MM.1S (cell line): Measurements from ENCODE around the gene FAM120A.
A peak's percentile ranks its signal among the peaks of the same experiment; 100 is the strongest.

ENCODE experiments used
- DNase-seq: peaks from one replicate; pipeline ENCODE4 v3.0.0-alpha.2; 2015
- H2AFZ ChIP-seq: fragments of 300-600 bp; sonication (generic); 2 replicates; pipeline ENCODE4 v1.6.0; 2016; ENCODE audit warnings: antibody characterized with exemption, low read length
- H3F3A ChIP-seq: fragments of 300-600 bp; sonication (generic); 2 replicates; pipeline ENCODE4 v1.6.1; 2016; ENCODE audit warnings: mild to moderate bottlenecking, antibody characterized with exemption, low read length, moderate library complexity, mixed read lengths; ENCODE audit not compliant: insufficient read depth
- H3K27ac ChIP-seq: fragments of 300-600 bp; sonication (generic); 2 replicates; pipeline ENCODE4 v1.5.1; 2016; ENCODE audit warnings: mild to moderate bottlenecking, low read length
- H3K27me3 ChIP-seq: fragments of 300-600 bp; sonication (generic); replicated peaks from 2 replicates; pipeline ENCODE4 v1.6.0; 2016; ENCODE audit warnings: low read length; ENCODE audit not compliant: insufficient read depth
- H3K36me3 ChIP-seq: fragments of 300-600 bp; sonication (generic); replicated peaks from 2 replicates; pipeline ENCODE4 v1.6.1; 2016; ENCODE audit warnings: mild to moderate bottlenecking, low read length, mixed read lengths; ENCODE audit not compliant: insufficient read depth
- H3K4me1 ChIP-seq: fragments of 300-600 bp; sonication (generic); 2 replicates; pipeline ENCODE4 v1.6.1; 2016; ENCODE audit warnings: low read length, mixed read lengths
- H3K4me2 ChIP-seq: fragments of 300-600 bp; sonication (generic); 2 replicates; pipeline ENCODE4 v1.6.0; 2016; ENCODE audit warnings: low read depth, low read length
- H3K4me3 ChIP-seq: fragments of 300-600 bp; sonication (generic); 2 replicates; pipeline ENCODE4 v1.5.1; 2016; ENCODE audit warnings: low read length, mixed read lengths
- H3K79me2 ChIP-seq: fragments of 300-600 bp; sonication (generic); 2 replicates; pipeline ENCODE4 v1.6.1; 2016; ENCODE audit warnings: mixed run types, low read length, mixed read lengths
- H3K9ac ChIP-seq: fragments of 300-600 bp; sonication (generic); 2 replicates; pipeline ENCODE4 v1.6.1; 2016; ENCODE audit warnings: low read length, mixed read lengths
- H3K9me2 ChIP-seq: fragments of 300-600 bp; sonication (generic); replicated peaks from 2 replicates; pipeline ENCODE4 v1.6.1; 2016; ENCODE audit warnings: mild to moderate bottlenecking, low read length, mixed read lengths; ENCODE audit not compliant: insufficient read depth
- H3K9me3 ChIP-seq: fragments of 300-600 bp; sonication (generic); replicated peaks from 2 replicates; pipeline ENCODE4 v1.6.1; 2016; ENCODE audit warnings: mild to moderate bottlenecking, low read length, mixed read lengths; ENCODE audit not compliant: insufficient read depth
- H4K20me1 ChIP-seq: fragments of 300-600 bp; sonication (generic); 2 replicates; pipeline ENCODE4 v1.6.1; 2016; ENCODE audit warnings: mild to moderate bottlenecking, low read length, moderate library complexity, mixed read lengths; ENCODE audit not compliant: insufficient read depth
- EZH2 ChIP-seq: fragments of 300-600 bp; sonication (generic); optimal IDR thresholded peaks from 2 replicates; pipeline ENCODE3; 2017; ENCODE audit warnings: low read depth, mild to moderate bottlenecking, antibody characterized with exemption, low read length, mixed read lengths
- EZH2phosphoT487 ChIP-seq: fragments of 300-600 bp; sonication (generic); IDR thresholded peaks from 2 replicates; pipeline ENCODE4 v1.6.1; 2018; ENCODE audit warnings: antibody characterized with exemption, low read length
- TF ChIP-seq, protein P1 (sequence below): fragments of 300-600 bp; sonication (generic); IDR thresholded peaks from 2 replicates; pipeline ENCODE4 v1.5.1; 2016; ENCODE audit warnings: antibody characterized with exemption, low read length, mixed read lengths

Gene FAM120A

DNA sequence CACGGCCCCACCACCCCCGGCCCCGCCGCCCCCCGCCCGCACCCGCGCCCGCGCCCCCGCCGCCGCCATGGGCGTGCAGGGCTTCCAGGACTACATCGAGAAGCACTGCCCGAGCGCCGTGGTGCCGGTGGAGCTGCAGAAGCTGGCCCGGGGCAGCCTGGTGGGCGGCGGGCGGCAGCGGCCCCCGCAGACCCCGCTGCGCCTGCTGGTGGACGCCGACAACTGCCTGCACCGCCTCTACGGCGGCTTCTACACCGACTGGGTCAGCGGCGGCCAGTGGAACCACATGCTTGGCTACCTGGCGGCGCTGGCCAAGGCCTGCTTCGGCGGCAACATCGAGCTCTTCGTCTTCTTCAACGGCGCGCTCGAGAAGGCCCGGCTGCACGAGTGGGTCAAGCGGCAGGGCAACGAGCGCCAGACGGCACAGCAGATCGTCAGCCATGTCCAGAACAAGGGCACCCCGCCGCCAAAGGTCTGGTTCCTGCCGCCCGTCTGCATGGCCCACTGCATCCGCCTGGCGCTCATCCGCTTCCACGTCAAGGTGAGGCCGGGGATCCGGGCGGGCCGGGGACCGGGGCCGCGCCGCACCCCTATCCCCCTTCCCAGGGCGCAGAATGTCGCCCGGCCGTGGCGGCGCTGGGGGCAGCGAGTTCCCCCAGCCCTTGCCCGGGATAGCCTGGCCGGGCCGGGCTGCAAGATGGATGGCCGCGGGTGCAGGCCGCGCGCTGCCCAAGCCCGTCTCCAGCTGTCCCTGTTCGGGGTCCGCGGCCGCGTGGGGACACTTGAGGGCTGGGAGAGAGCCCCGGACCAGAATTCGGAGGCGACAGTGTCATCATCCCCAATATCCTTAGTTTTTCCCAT is 594 bp downstream of the FAM120A start:
- peak; percentile 46 for DNase-seq
- no peaks in the 10 kb centered on the region for H3K27me3 ChIP-seq
- H3K4me3 ChIP-seq, result peak overlapping the region; percentile 79

DNA sequence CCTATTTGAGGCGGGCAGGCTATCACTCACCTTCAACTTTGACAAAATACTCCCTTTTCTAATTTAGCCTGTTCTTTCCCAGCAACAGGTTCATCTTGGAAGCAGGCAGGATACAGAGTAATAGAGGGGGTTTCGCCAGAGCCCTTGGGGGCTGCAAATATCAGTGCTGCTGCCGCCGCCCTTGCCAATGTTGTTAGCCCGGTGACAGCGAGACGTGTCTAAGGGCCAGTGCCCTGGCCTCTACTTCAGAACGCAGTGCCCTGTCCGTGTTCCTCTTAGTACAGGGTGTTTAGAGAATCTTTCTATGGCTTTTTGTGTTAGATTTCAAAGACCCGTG is 1.2 kb downstream of the FAM120A start:
- TF ChIP-seq, protein P1, sequence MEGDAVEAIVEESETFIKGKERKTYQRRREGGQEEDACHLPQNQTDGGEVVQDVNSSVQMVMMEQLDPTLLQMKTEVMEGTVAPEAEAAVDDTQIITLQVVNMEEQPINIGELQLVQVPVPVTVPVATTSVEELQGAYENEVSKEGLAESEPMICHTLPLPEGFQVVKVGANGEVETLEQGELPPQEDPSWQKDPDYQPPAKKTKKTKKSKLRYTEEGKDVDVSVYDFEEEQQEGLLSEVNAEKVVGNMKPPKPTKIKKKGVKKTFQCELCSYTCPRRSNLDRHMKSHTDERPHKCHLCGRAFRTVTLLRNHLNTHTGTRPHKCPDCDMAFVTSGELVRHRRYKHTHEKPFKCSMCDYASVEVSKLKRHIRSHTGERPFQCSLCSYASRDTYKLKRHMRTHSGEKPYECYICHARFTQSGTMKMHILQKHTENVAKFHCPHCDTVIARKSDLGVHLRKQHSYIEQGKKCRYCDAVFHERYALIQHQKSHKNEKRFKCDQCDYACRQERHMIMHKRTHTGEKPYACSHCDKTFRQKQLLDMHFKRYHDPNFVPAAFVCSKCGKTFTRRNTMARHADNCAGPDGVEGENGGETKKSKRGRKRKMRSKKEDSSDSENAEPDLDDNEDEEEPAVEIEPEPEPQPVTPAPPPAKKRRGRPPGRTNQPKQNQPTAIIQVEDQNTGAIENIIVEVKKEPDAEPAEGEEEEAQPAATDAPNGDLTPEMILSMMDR, result no peak
- H3K9me3 ChIP-seq, result no peaks in the 10 kb centered on the region
- peaks cover 23% of the 10 kb centered on the region for H3F3A ChIP-seq
- peaks cover 21% of the 10 kb centered on the region for H4K20me1 ChIP-seq
- peak overlapping the region; percentile 79 for H3K4me3 ChIP-seq
- H3K27ac ChIP-seq, result peak overlapping the region; percentile 55; the same call in 1 of the 2 replicates
- H3K4me2 ChIP-seq, result peak overlapping the region; percentile 82
- peak; percentile 14 for DNase-seq
- H3K4me1 ChIP-seq, result peaks cover 14% of the 10 kb centered on the region
- no peaks in the 10 kb centered on the region for H3K9me2 ChIP-seq
- no peaks in the 10 kb centered on the region for H3K27me3 ChIP-seq
- H3K79me2 ChIP-seq, result peaks cover 82% of the 10 kb centered on the region
- H3K9ac ChIP-seq, result peak overlapping the region; percentile 86
- H3K36me3 ChIP-seq, result peaks cover 3% of the 10 kb centered on the region; the same call in 1 of the 2 replicates
- H2AFZ ChIP-seq, result peak overlapping the region; percentile 49; the same call in 1 of the 2 replicates

More for the DNA sequence above, 594 bp downstream of the FAM120A start:
- peaks cover 23% of the 10 kb centered on the region for H3F3A ChIP-seq
- peaks cover 14% of the 10 kb centered on the region for H3K4me1 ChIP-seq
- H3K36me3 ChIP-seq, result peaks cover 4% of the 10 kb centered on the region; the same call in 1 of the 2 replicates
- peaks cover 17% of the 10 kb centered on the region for H4K20me1 ChIP-seq
- H3K9ac ChIP-seq, result peak overlapping the region; percentile 86
- H3K4me2 ChIP-seq, result peak overlapping the region; percentile 82
- no peaks in the 10 kb centered on the region for H3K9me2 ChIP-seq
- H3K79me2 ChIP-seq, result peaks cover 76% of the 10 kb centered on the region
- peak overlapping the region; percentile 49 for H2AFZ ChIP-seq
- H3K9me3 ChIP-seq, result no peaks in the 10 kb centered on the region
- peak overlapping the region; percentile 55; the same call in 1 of the 2 replicates for H3K27ac ChIP-seq
- TF ChIP-seq, protein P1, result no peak
- no peak for TF ChIP-seq EZH2
- TF ChIP-seq EZH2phosphoT487, result no peak

DNA sequence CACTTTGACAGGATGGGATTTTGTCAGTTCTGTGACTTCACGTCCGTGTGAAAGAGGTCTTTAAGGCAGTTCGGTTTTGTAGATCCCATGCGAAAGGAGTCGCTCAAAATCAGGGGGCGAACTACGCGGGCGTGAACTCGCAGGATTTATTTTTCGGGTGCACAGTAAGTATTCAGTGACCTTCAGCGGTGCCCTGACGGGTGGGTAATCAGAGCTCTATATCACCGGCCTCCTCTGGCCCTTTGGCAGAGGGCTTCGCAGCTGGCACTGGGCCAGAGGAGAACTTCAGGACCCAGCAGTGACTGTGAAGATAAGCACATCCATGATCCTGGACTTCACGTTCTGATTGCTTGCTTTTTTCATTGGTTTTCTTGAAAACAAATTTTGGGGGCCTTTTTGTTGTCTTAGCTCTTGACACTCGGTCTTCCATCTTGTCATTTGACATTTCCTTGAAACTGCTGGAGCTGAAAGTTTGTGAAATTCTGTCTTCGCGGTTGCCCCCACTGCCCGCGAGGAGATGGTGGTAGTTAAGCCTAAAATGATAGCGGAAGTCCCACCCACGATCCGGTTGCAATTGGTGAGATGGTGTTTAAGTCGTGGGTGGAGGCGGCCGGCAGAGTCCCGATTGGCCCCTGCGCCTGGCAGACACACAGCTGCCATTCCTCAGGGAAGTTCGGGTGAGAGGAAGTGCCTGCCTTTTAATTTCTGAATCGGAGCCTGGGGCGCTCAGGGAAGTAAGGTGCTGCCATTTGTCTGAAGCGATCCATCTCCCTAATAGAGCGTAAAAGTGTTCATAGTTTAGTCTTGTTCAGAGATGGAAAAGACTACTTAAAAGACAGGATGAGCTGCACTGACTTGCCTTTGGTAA is 1.8 kb downstream of the FAM120A start, which contains the start of gene FAM120AOS:
Gene FAM120AOS, minus strand, starts transcription at position 535 of the 868 bp plus-strand sequence. CDS start 872 bp downstream, outside the sequence.
- Histone ChIP-seq H2AFZ (peak within 1 kb of the TSS; percentile 49), H3K36me3 (no peaks in the 10 kb centered on the region), H3K9me3 (no peaks in the 10 kb centered on the region), H3K4me3 (peak within 1 kb of the TSS; percentile 79), H4K20me1 (peaks cover 24% of the 10 kb centered on the region), H3K27me3 (no peaks in the 10 kb centered on the region), H3K9me2 (no peaks in the 10 kb centered on the region), H3K4me1 (peaks cover 14% of the 10 kb centered on the region), H3F3A (peaks cover 23% of the 10 kb centered on the region), H3K27ac (peak within 1 kb of the TSS; percentile 55), H3K79me2 (peaks cover 88% of the 10 kb centered on the region), H3K9ac (peak within 1 kb of the TSS; percentile 86), H3K4me2 (peak within 1 kb of the TSS; percentile 82)
- no peak for TF ChIP-seq EZH2phosphoT487
- TF ChIP-seq, protein P1, result no peak
- no peak for TF ChIP-seq EZH2
- peak; percentile 91 for DNase-seq
